H1 (cell line): Measurements from ENCODE around the gene CANX. TPM values are rescaled to one million over a fixed set of nuclear protein-coding genes. Genes with fewer than 3 reads are reported as not detected.

Experiments
- CHD7 ChIP-seq: fragments of 300-600 bp; sonication (generic); IDR thresholded peaks from 2 replicates; pipeline ENCODE4 v1.7.1; 2012; ENCODE audit warnings: low read length, moderate library complexity, mild to moderate bottlenecking, inconsistent platforms; ENCODE audit not compliant: insufficient replicate concordance
- EGR1 ChIP-seq: IDR thresholded peaks from 2 replicates; pipeline ENCODE4 v1.6.1; 2011; ENCODE audit warnings: low read depth, low read length, borderline replicate concordance
- RAD21 ChIP-seq, 2 experiments: IDR thresholded peaks in 1 of 2; conservative IDR thresholded peaks in 1 of 2; 2 replicates each; pipeline ENCODE4 v1.6.1; 2011; ENCODE audit warnings: low read depth in 2 of 2, low read length in 2 of 2, improper control_type of control experiment in 1 of 2, inconsistent platforms in 1 of 2, mild to moderate bottlenecking in 1 of 2, moderate library complexity in 1 of 2
- polyA plus RNA-seq, 7 experiments: library from polyadenylated mRNA; depleted of rRNA in 3 of 7; stranded (reverse) in 5 of 7; unstranded in 2 of 7; fragments of >200 nt in 5 of 7; fragments of 200-250 nt in 2 of 7; gene quantifications; 1 replicate in 5 of 7; 2 replicates in 1 of 7; 4 replicates in 1 of 7; pipeline versions ENCODE4 v1.2.1 to v1.2.3, GENCODE V29; 2011 to 2013; ENCODE audit warnings: missing spikeins in 2 of 7, mixed read lengths in 2 of 7
- total RNA-seq: library from RNA; stranded (reverse); fragmentation: NEBNext Ultra II Directional; extraction: Animal tissue kit (Norgen Biotek cat#: 25700); gene quantifications from 2 replicates; pipeline ENCODE4 v1.2.1, GENCODE V29; 2021

Gene CANX
- total and polyA plus RNA-seq, 2 of the 8 experiments (the other 6 are each of a cell fraction or from before 2014, with no cell fraction given): 136 to 691 TPM

- TF ChIP-seq CHD7: no peak
- no peak for TF ChIP-seq EGR1
- TF ChIP-seq RAD21 (IDR thresholded peaks at IDR 0.05 in 1 of 2, conservative IDR thresholded peaks at IDR 0.05 in 1 of 2; ENCODE audit: low read depth in 2 of 2, low read length in 2 of 2): peak; percentile 11 to 23; a peak in 1 of 4 replicates
Observed at GRCh38 chr5:179749857-179750508, 51.2 kb downstream of the CANX start (continued).
